ENCODE measurements around the gene EHMT1. TPM values are rescaled to one million over a fixed set of nuclear protein-coding genes. Genes with fewer than 3 reads are reported as not detected.

EHMT1 gene
- total and polyA plus RNA-seq, 2 of the 8 experiments (the other 6 are each of a cell fraction or from before 2014, with no cell fraction given), result 95.7 to 163 TPM

GRCh38 chr9:137755261-137755927 lies 136.6 kb downstream of the EHMT1 start (continued):
- no peak for TF ChIP-seq BCL11A (IDR thresholded peaks at IDR 0.05; ENCODE audit: low read depth in 2 of 2, low read length in 2 of 2)

All from H1 (cell line).